ENCODE measurements around the gene NPHP1. TPM values are rescaled to one million over a fixed set of nuclear protein-coding genes. Genes with fewer than 3 reads are reported as not detected.

Gene NPHP1
- total RNA-seq, 1 experiment from 2014 or later: 4.7 TPM

DNA sequence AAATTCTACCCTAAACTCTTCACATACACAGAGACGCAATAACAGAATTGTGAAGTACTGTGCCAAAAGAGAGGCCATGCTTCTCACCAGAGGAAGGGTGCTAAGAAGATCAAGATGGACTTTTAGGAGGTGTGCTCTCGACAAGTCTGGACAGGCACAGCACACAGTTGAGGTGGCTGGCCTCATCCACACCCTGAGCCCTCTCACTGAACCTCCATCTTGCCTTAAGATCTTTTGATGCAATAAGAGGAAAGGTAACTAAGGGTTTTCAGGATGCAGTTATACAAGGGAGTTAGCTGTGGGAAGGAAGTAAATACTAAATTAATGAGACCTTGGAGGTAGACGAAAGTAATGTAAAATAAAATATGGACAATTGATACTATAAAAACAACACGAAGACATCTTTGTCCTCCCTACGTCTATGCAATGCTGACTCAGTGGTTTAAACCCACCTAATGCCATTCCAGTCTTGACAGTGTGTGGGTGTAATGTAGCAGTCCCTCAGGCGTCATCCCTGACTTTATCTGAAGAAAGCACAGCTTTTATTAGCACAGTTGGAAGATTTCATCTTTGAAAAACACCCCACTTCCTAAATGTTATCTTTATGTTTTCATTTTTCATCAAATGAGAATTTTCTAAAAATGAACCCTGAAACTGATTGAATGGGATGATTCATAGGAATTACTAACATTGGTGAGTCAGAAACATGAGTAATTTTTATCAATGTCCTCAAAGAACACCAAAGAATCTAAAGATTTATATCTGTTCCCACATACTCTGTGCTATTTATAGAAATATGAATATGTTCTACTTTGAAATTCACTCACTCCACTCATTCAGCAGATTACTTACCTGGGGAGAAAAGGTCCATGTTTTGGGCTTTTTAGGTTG, 55.2 kb downstream of the NPHP1 start (continued):
- TF ChIP-seq, protein P1, sequence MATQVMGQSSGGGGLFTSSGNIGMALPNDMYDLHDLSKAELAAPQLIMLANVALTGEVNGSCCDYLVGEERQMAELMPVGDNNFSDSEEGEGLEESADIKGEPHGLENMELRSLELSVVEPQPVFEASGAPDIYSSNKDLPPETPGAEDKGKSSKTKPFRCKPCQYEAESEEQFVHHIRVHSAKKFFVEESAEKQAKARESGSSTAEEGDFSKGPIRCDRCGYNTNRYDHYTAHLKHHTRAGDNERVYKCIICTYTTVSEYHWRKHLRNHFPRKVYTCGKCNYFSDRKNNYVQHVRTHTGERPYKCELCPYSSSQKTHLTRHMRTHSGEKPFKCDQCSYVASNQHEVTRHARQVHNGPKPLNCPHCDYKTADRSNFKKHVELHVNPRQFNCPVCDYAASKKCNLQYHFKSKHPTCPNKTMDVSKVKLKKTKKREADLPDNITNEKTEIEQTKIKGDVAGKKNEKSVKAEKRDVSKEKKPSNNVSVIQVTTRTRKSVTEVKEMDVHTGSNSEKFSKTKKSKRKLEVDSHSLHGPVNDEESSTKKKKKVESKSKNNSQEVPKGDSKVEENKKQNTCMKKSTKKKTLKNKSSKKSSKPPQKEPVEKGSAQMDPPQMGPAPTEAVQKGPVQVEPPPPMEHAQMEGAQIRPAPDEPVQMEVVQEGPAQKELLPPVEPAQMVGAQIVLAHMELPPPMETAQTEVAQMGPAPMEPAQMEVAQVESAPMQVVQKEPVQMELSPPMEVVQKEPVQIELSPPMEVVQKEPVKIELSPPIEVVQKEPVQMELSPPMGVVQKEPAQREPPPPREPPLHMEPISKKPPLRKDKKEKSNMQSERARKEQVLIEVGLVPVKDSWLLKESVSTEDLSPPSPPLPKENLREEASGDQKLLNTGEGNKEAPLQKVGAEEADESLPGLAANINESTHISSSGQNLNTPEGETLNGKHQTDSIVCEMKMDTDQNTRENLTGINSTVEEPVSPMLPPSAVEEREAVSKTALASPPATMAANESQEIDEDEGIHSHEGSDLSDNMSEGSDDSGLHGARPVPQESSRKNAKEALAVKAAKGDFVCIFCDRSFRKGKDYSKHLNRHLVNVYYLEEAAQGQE (IDR thresholded peaks at IDR 0.05; ENCODE audit: low read depth): no peak

DNA sequence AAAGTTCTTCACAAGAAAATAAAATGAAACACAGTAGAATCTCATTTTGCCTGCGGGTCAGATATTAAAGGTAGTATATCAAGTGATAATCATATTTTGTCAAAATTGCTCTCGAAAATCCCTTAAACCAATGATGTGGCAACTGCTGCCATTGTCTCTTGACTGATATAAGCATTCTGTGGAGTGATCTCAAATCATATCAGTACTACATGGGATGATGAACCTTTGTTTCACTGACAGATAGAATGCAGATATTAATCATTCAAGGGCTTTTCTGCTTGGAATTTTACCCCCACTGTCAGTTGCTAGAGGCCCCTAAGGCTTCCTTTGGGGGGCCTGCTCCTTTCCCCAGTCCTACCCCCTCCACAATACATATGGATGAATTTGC, 57.9 kb downstream of the NPHP1 start:
- intact Hi-C loops (cut with micrococcal nuclease): no loop called here
- no peaks in the 10 kb centered on the region for H3K9me2 ChIP-seq (ENCODE audit: insufficient read depth)
- H3K36me3 ChIP-seq (ENCODE audit: control insufficient read depth in 1 of 2, insufficient read depth in 2 of 2, low read length in 2 of 2): peaks cover 0 to 16% of the 10 kb centered on the region in 2 experiments; a peak in 2 of 4 replicates
- DNase-seq (ENCODE audit: low read depth, low spot score) (no peak), ATAC-seq (no peak)
- no peaks in the 10 kb centered on the region for H3K27me3 ChIP-seq (ENCODE audit: insufficient read depth, low read length)
- H3K79me2 ChIP-seq (ENCODE audit: insufficient read depth, low read length): no peaks in the 10 kb centered on the region
- no TSS peak for BruUV-seq (replicated peaks)
- no peak overlapping the region for H3K4me3 ChIP-seq (replicated peaks in 1 of 2; ENCODE audit: low read depth in 1 of 2, low read length in 2 of 2)
- no peak overlapping the region for H3K4me2 ChIP-seq (ENCODE audit: low read length)
- no peaks in the 10 kb centered on the region; a peak in 2 of 4 replicates for H3K9me3 ChIP-seq (ENCODE audit: control insufficient read depth in 1 of 2, insufficient read depth in 1 of 2, low read depth in 1 of 2, low read length in 2 of 2)
- H3K27ac ChIP-seq (ENCODE audit: low read depth, low read length): no peak overlapping the region
- ChIA-PET RAD21 (ENCODE audit: low non-redundant PET in 1 of 2, low total read pairs in 2 of 2, uncharacterized antibody in 2 of 2, unreplicated experiment in 2 of 2) (no interaction called here), POLR2A (no interaction called here), CTCF (no interaction called here)
- H3K9ac ChIP-seq (ENCODE audit: low read length): no peak overlapping the region
- H4K20me1 ChIP-seq (ENCODE audit: insufficient read depth): no peaks in the 10 kb centered on the region
- H2AFZ ChIP-seq (ENCODE audit: low read depth, low read length, poor library complexity, severe bottlenecking): no peak overlapping the region
- TF ChIP-seq YY1 (IDR thresholded peaks at IDR 0.05; ENCODE audit: extremely low read depth, insufficient replicate concordance, low read depth, low read length) (no peak), JUND (IDR thresholded peaks at IDR 0.05) (no peak)
- peaks cover 35 to 58% of the 10 kb centered on the region in 2 experiments for H3K4me1 ChIP-seq (ENCODE audit: control insufficient read depth in 1 of 2, insufficient read depth in 2 of 2, low read length in 2 of 2)
